ENCODE measurements around the gene ZNF587B.
"Not testable (repeated sequence)": the region's sequence is repeated elsewhere in the genome, so short reads cannot be mapped to it uniquely, and the experiment has no call there.

DNA sequence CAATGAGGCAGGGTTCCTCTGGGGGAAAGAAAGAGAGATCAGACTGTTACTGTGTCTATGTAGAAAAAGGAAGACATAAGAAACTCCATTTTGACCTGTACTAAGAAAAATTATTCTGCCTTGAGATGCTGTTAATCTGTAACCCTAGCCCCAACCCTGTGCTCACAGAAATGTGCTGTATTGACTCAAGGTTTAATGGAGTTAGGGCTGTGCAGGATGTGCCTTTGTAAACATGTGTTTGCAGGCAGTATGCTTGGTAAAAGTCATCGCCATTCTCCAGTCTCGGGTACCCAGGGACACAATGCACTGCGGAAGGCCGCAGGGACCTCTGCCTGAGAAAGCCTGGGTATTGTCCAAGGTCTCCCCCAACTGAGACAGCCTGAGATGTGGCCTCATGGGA lies 6.5 kb upstream of the ZNF587B start:
- TF ChIP-seq, protein P1, sequence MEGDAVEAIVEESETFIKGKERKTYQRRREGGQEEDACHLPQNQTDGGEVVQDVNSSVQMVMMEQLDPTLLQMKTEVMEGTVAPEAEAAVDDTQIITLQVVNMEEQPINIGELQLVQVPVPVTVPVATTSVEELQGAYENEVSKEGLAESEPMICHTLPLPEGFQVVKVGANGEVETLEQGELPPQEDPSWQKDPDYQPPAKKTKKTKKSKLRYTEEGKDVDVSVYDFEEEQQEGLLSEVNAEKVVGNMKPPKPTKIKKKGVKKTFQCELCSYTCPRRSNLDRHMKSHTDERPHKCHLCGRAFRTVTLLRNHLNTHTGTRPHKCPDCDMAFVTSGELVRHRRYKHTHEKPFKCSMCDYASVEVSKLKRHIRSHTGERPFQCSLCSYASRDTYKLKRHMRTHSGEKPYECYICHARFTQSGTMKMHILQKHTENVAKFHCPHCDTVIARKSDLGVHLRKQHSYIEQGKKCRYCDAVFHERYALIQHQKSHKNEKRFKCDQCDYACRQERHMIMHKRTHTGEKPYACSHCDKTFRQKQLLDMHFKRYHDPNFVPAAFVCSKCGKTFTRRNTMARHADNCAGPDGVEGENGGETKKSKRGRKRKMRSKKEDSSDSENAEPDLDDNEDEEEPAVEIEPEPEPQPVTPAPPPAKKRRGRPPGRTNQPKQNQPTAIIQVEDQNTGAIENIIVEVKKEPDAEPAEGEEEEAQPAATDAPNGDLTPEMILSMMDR (conservative IDR thresholded peaks at IDR 0.05 in 1 of 2, IDR thresholded peaks at IDR 0.05 in 1 of 2; ENCODE audit: extremely low read depth in 1 of 2, insufficient read depth in 1 of 2, low read depth in 1 of 2, low read length in 2 of 2): not testable (repeated sequence)
- TF ChIP-seq EZH2 (IDR thresholded peaks at IDR 0.05; ENCODE audit: borderline replicate concordance, low read length): not testable (repeated sequence)
